ENCODE measurements around the gene ST13.
"Not testable (repeated sequence)": the region's sequence is repeated elsewhere in the genome, so short reads cannot be mapped to it uniquely, and the experiment has no call there.

ST13 gene

GRCh38 chr22:40834619-40835018 lies 21.8 kb downstream of the ST13 start:
- no peak for TF ChIP-seq CTCF (IDR thresholded peaks at IDR 0.05; ENCODE audit: unreplicated experiment in 3 of 3)
- no peaks in the 10 kb centered on the region for H3K9me3 Mint-ChIP-seq
- H3K36me3 Mint-ChIP-seq (ENCODE audit: low read depth), result peaks cover 67% of the 10 kb centered on the region
- H3K27ac Mint-ChIP-seq, result no peak overlapping the region
- no peaks in the 10 kb centered on the region for H3K27me3 Mint-ChIP-seq (ENCODE audit: low read depth)
- H3K4me3 Mint-ChIP-seq, result no peak overlapping the region
- no peaks in the 10 kb centered on the region for H3K4me1 Mint-ChIP-seq

- Mint-ChIP-seq H3K27me3 (ENCODE audit: low read depth) (no peaks in the 10 kb centered on the region), H3K27ac (peak overlapping the region in 1 of 3 experiments; percentile 72), H3K36me3 (ENCODE audit: low read depth) (peaks cover 70% of the 10 kb centered on the region), H3K9me3 (no peaks in the 10 kb centered on the region), H3K4me3 (no peak overlapping the region), H3K4me1 (no peaks in the 10 kb centered on the region)
- no peak for TF ChIP-seq CTCF (IDR thresholded peaks at IDR 0.05; ENCODE audit: unreplicated experiment in 3 of 3)
Measured at GRCh38 chr22:40829131-40829530, 27.3 kb downstream of the ST13 start.

GRCh38 chr22:40826984-40827741 lies 29.3 kb downstream of the ST13 start:
- Mint-ChIP-seq H3K27me3 (ENCODE audit: low read depth) (no peaks in the 10 kb centered on the region), H3K36me3 (ENCODE audit: low read depth) (peaks cover 70% of the 10 kb centered on the region), H3K4me1 (no peaks in the 10 kb centered on the region), H3K27ac (peak overlapping the region in 1 of 3 experiments; percentile 82), H3K4me3 (no peak overlapping the region), H3K9me3 (no peaks in the 10 kb centered on the region)
- TF ChIP-seq CTCF (IDR thresholded peaks at IDR 0.05; ENCODE audit: unreplicated experiment in 3 of 3), result no peak

- not testable (repeated sequence) for H3K27me3 Mint-ChIP-seq (ENCODE audit: low read depth)
Measured at GRCh38 chr22:40826292-40826691, 30.1 kb downstream of the ST13 start.

GRCh38 chr22:40823426-40823825 lies 33.0 kb downstream of the ST13 start:
- H3K27me3 Mint-ChIP-seq (ENCODE audit: low read depth), result no peaks in the 10 kb centered on the region
- H3K4me3 Mint-ChIP-seq, result no peak overlapping the region
- no peak overlapping the region for H3K27ac Mint-ChIP-seq
- TF ChIP-seq CTCF (IDR thresholded peaks at IDR 0.05; ENCODE audit: unreplicated experiment in 3 of 3), result no peak
- H3K36me3 Mint-ChIP-seq (ENCODE audit: low read depth), result peaks cover 43% of the 10 kb centered on the region
- H3K9me3 Mint-ChIP-seq, result no peaks in the 10 kb centered on the region
- peaks cover 6% of the 10 kb centered on the region for H3K4me1 Mint-ChIP-seq

More at GRCh38 chr22:40826292-40826691, 30.1 kb downstream of the ST13 start:
- H3K4me3 Mint-ChIP-seq, H3K9me3 Mint-ChIP-seq, H3K27ac Mint-ChIP-seq, H3K4me1 Mint-ChIP-seq: not testable (repeated sequence)
- H3K36me3 Mint-ChIP-seq (ENCODE audit: low read depth), result peaks cover 66% of the 10 kb centered on the region

- H3K9me3 Mint-ChIP-seq, result no peaks in the 10 kb centered on the region
- peaks cover 21% of the 10 kb centered on the region for H3K4me1 Mint-ChIP-seq
- TF ChIP-seq CTCF (IDR thresholded peaks at IDR 0.05; ENCODE audit: unreplicated experiment in 3 of 3), result no peak
- H3K27me3 Mint-ChIP-seq (ENCODE audit: low read depth), result no peaks in the 10 kb centered on the region
- H3K4me3 Mint-ChIP-seq, result peak overlapping the region; percentile 91 to 99 (median 92)
- peaks cover 30% of the 10 kb centered on the region for H3K36me3 Mint-ChIP-seq (ENCODE audit: low read depth)
- peak overlapping the region; percentile 78 to 87 (median 84) for H3K27ac Mint-ChIP-seq
Measured at GRCh38 chr22:40819599-40820140, 36.8 kb downstream of the ST13 start.
